SJCRH30 (cell line): Measurements from ENCODE around the gene RANBP10. TPM values are rescaled to one million over a fixed set of nuclear protein-coding genes. Genes with fewer than 3 reads are reported as not detected.

ENCODE experiments used
- DNase-seq, 2 experiments: peaks; one replicate each; pipeline ENCODE4 v3.0.0-alpha.2; 2015 to 2020
- H3K27ac ChIP-seq: fragments of 250-450 bp; sonication (Bioruptor Pico); 2 replicates; pipeline ENCODE4 v1.5.1; 2020; ENCODE audit warnings: mild to moderate bottlenecking, moderate library complexity
- H3K27me3 ChIP-seq: fragments of 250-450 bp; sonication (Bioruptor Pico); 2 replicates; pipeline ENCODE4 v1.5.1; 2020; ENCODE audit warnings: mild to moderate bottlenecking, moderate library complexity
- H3K36me3 ChIP-seq: fragments of 250-450 bp; sonication (Bioruptor Pico); 2 replicates; pipeline ENCODE4 v1.5.1; 2020; ENCODE audit warnings: mild to moderate bottlenecking, moderate library complexity
- H3K4me1 ChIP-seq: fragments of 250-450 bp; sonication (Bioruptor Pico); 2 replicates; pipeline ENCODE4 v1.5.1; 2020; ENCODE audit warnings: mild to moderate bottlenecking, moderate library complexity
- H3K4me3 ChIP-seq: fragments of 250-450 bp; sonication (Bioruptor Pico); 2 replicates; pipeline ENCODE4 v1.5.1; 2020; ENCODE audit warnings: mild to moderate bottlenecking, moderate library complexity
- H3K9me3 ChIP-seq: fragments of 250-450 bp; sonication (Bioruptor Pico); replicated peaks from 2 replicates; pipeline ENCODE4 v1.5.1; 2020; ENCODE audit warnings: mild to moderate bottlenecking, moderate library complexity
- total RNA-seq: library from RNA; depleted of rRNA; stranded (reverse); fragments of >200 nt; shearing (Covaris generic); gene quantifications from 2 replicates; pipeline ENCODE4 v1.2.3, GENCODE V29; 2014

RANBP10 gene
- total RNA-seq, 1 experiment from 2014 or later, result 4.9 TPM

GRCh38 chr16:67779256-67780014, 26.9 kb downstream of the RANBP10 start:
- no peaks in the 10 kb centered on the region for H3K9me3 ChIP-seq
- no peaks in the 10 kb centered on the region for H3K27me3 ChIP-seq
- no peak overlapping the region for H3K27ac ChIP-seq
- H3K4me1 ChIP-seq, result no peaks in the 10 kb centered on the region
- no peak for DNase-seq
- no peaks in the 10 kb centered on the region for H3K36me3 ChIP-seq
- H3K4me3 ChIP-seq, result no peak overlapping the region

GRCh38 chr16:67775273-67775672, 31.1 kb downstream of the RANBP10 start:
- Histone ChIP-seq H3K9me3 (no peaks in the 10 kb centered on the region), H3K36me3 (no peaks in the 10 kb centered on the region), H3K27ac (no peak overlapping the region), H3K4me3 (no peak overlapping the region), H3K27me3 (no peaks in the 10 kb centered on the region), H3K4me1 (no peaks in the 10 kb centered on the region)
- DNase-seq, result no peak

- Histone ChIP-seq H3K27ac (no peak overlapping the region), H3K4me1 (no peaks in the 10 kb centered on the region), H3K36me3 (no peaks in the 10 kb centered on the region), H3K4me3 (no peak overlapping the region), H3K9me3 (no peaks in the 10 kb centered on the region), H3K27me3 (no peaks in the 10 kb centered on the region)
- DNase-seq, result no peak
Observed at GRCh38 chr16:67774457-67774853, 31.9 kb downstream of the RANBP10 start.

GRCh38 chr16:67773569-67774456, 32.5 kb downstream of the RANBP10 start:
- Histone ChIP-seq H3K4me3 (no peak overlapping the region), H3K4me1 (no peaks in the 10 kb centered on the region), H3K36me3 (no peaks in the 10 kb centered on the region), H3K27ac (no peak overlapping the region), H3K27me3 (no peaks in the 10 kb centered on the region), H3K9me3 (no peaks in the 10 kb centered on the region)
- no peak for DNase-seq

GRCh38 chr16:67773099-67773498, 33.3 kb downstream of the RANBP10 start:
- DNase-seq, result no peak
- no peaks in the 10 kb centered on the region for H3K27me3 ChIP-seq
- no peaks in the 10 kb centered on the region for H3K9me3 ChIP-seq
- no peaks in the 10 kb centered on the region for H3K4me1 ChIP-seq
- H3K36me3 ChIP-seq, result no peaks in the 10 kb centered on the region
- no peak overlapping the region for H3K4me3 ChIP-seq
- no peak overlapping the region for H3K27ac ChIP-seq

- H3K4me3 ChIP-seq, result no peak overlapping the region
- H3K27me3 ChIP-seq, result no peaks in the 10 kb centered on the region
- no peaks in the 10 kb centered on the region for H3K4me1 ChIP-seq
- no peak overlapping the region for H3K27ac ChIP-seq
- H3K9me3 ChIP-seq, result no peaks in the 10 kb centered on the region
- DNase-seq, result no peak
- no peaks in the 10 kb centered on the region for H3K36me3 ChIP-seq
Observed at GRCh38 chr16:67770346-67770991, 35.9 kb downstream of the RANBP10 start.

GRCh38 chr16:67767953-67768352, 38.4 kb downstream of the RANBP10 start:
- H3K27me3 ChIP-seq, result no peaks in the 10 kb centered on the region
- DNase-seq, result no peak
- H3K9me3 ChIP-seq, result no peaks in the 10 kb centered on the region
- H3K27ac ChIP-seq, result no peak overlapping the region
- no peaks in the 10 kb centered on the region for H3K4me1 ChIP-seq
- H3K36me3 ChIP-seq, result no peaks in the 10 kb centered on the region
- no peak overlapping the region for H3K4me3 ChIP-seq

GRCh38 chr16:67766291-67766690, 40.1 kb downstream of the RANBP10 start:
- DNase-seq, result no peak
- H3K36me3 ChIP-seq, result no peaks in the 10 kb centered on the region
- no peaks in the 10 kb centered on the region for H3K4me1 ChIP-seq
- H3K27ac ChIP-seq, result no peak overlapping the region
- H3K4me3 ChIP-seq, result no peak overlapping the region
- H3K9me3 ChIP-seq, result no peaks in the 10 kb centered on the region
- H3K27me3 ChIP-seq, result no peaks in the 10 kb centered on the region

- H3K4me3 ChIP-seq, result no peak overlapping the region
- no peak for DNase-seq
- H3K36me3 ChIP-seq, result no peaks in the 10 kb centered on the region
- no peaks in the 10 kb centered on the region for H3K27me3 ChIP-seq
- H3K9me3 ChIP-seq, result no peaks in the 10 kb centered on the region
- no peaks in the 10 kb centered on the region for H3K4me1 ChIP-seq
- no peak overlapping the region for H3K27ac ChIP-seq
Observed at GRCh38 chr16:67764158-67764667, 42.1 kb downstream of the RANBP10 start.

- no peaks in the 10 kb centered on the region for H3K4me1 ChIP-seq
- H3K27ac ChIP-seq, result no peak overlapping the region
- no peak for DNase-seq
- H3K4me3 ChIP-seq, result no peak overlapping the region
- no peaks in the 10 kb centered on the region for H3K9me3 ChIP-seq
- H3K36me3 ChIP-seq, result no peaks in the 10 kb centered on the region
- H3K27me3 ChIP-seq, result no peaks in the 10 kb centered on the region
Observed at GRCh38 chr16:67763066-67763465, 43.3 kb downstream of the RANBP10 start.

GRCh38 chr16:67762385-67762784, 44.0 kb downstream of the RANBP10 start:
- no peak for DNase-seq
- Histone ChIP-seq H3K36me3 (no peaks in the 10 kb centered on the region), H3K4me1 (no peaks in the 10 kb centered on the region), H3K4me3 (no peak overlapping the region), H3K27ac (no peak overlapping the region), H3K27me3 (no peaks in the 10 kb centered on the region), H3K9me3 (no peaks in the 10 kb centered on the region)

GRCh38 chr16:67761924-67762323, 44.4 kb downstream of the RANBP10 start:
- Histone ChIP-seq H3K27ac (no peak overlapping the region), H3K9me3 (no peaks in the 10 kb centered on the region)

GRCh38 chr16:67760956-67761230, 45.5 kb downstream of the RANBP10 start:
- no peaks in the 10 kb centered on the region for H3K27me3 ChIP-seq
- H3K36me3 ChIP-seq, result no peaks in the 10 kb centered on the region
- no peak overlapping the region for H3K27ac ChIP-seq
- H3K4me3 ChIP-seq, result no peak overlapping the region
- no peaks in the 10 kb centered on the region for H3K4me1 ChIP-seq
- H3K9me3 ChIP-seq, result no peaks in the 10 kb centered on the region
- no peak for DNase-seq

More at GRCh38 chr16:67761924-67762323, 44.4 kb downstream of the RANBP10 start:
- Histone ChIP-seq H3K27me3 (no peaks in the 10 kb centered on the region), H3K4me3 (no peak overlapping the region), H3K4me1 (no peaks in the 10 kb centered on the region), H3K36me3 (no peaks in the 10 kb centered on the region)
- DNase-seq, result no peak

- Histone ChIP-seq H3K4me1 (no peaks in the 10 kb centered on the region), H3K36me3 (no peaks in the 10 kb centered on the region), H3K27ac (no peak overlapping the region), H3K4me3 (no peak overlapping the region), H3K27me3 (no peaks in the 10 kb centered on the region), H3K9me3 (no peaks in the 10 kb centered on the region)
- DNase-seq, result no peak
Observed at GRCh38 chr16:67760206-67760955, 46.0 kb downstream of the RANBP10 start.
